CD14-positive monocyte (primary cell): ENCODE data around the gene MCRIP1. TPM values are rescaled to one million over a fixed set of nuclear protein-coding genes. Genes with fewer than 3 reads are reported as not detected.

Source experiments
- DNase-seq, 3 donors: peaks; one replicate each; pipeline ENCODE4 v3.0.0-alpha.2; 2011 to 2022
- H2AFZ ChIP-seq: 2 replicates; pipeline ENCODE4 v1.6.0; 2012; ENCODE audit warnings: mild to moderate bottlenecking, low read depth, low read length, inconsistent platforms; ENCODE audit not compliant: insufficient read depth, poor library complexity, severe bottlenecking
- H3K27ac ChIP-seq, 2 donors: 1 replicate in 1 of 2; 2 replicates in 1 of 2; pipeline ENCODE4 v1.5.1; 2012 to 2013; ENCODE audit warnings: low read length in 2 of 2, control low read depth in 1 of 2, inconsistent platforms in 1 of 2, low read depth in 1 of 2, mild to moderate bottlenecking in 1 of 2
- H3K27me3 ChIP-seq, 2 donors: one replicate each; pipeline versions ENCODE4 v1.6.0 to v1.6.1; 2011 to 2013; ENCODE audit warnings: low read length in 2 of 2; ENCODE audit not compliant: control insufficient read depth in 2 of 2, insufficient read depth in 2 of 2
- H3K36me3 ChIP-seq, 2 donors: replicated peaks in 1 of 2; 1 replicate in 1 of 2; 2 replicates in 1 of 2; pipeline versions ENCODE4 v1.5.1 to v1.6.1; 2012 to 2013; ENCODE audit warnings: low read length in 2 of 2, control low read depth in 1 of 2, inconsistent platforms in 1 of 2, mild to moderate bottlenecking in 1 of 2; ENCODE audit not compliant: insufficient read depth in 2 of 2, control insufficient read depth in 1 of 2
- H3K4me1 ChIP-seq, 2 donors: 1 replicate in 1 of 2; 2 replicates in 1 of 2; pipeline versions ENCODE4 v1.5.1 to v1.6.1; 2012 to 2013; ENCODE audit warnings: low read length in 2 of 2, control low read depth in 1 of 2, inconsistent platforms in 1 of 2, mild to moderate bottlenecking in 1 of 2, moderate library complexity in 1 of 2; ENCODE audit not compliant: insufficient read depth in 2 of 2, control insufficient read depth in 1 of 2
- H3K4me2 ChIP-seq: replicated peaks from 2 replicates; pipeline ENCODE3; 2012; ENCODE audit warnings: low read length, moderate library complexity, mild to moderate bottlenecking; ENCODE audit not compliant: poor library complexity, severe bottlenecking; ENCODE audit errors: extremely low read depth
- H3K4me3 ChIP-seq, 3 experiments: fragments of 200-600 bp in 1 of 3; sonication (generic) in 1 of 3; replicated peaks in 1 of 3; 1 replicate in 2 of 3; 2 replicates in 1 of 3; pipeline ENCODE4 v1.5.1; 2011 to 2013; ENCODE audit warnings: low read length in 3 of 3, mild to moderate bottlenecking in 3 of 3, control low read depth in 2 of 3, low read depth in 2 of 3, inconsistent platforms in 1 of 3, moderate library complexity in 1 of 3
- H3K79me2 ChIP-seq: 2 replicates; pipeline ENCODE4 v1.6.0; 2012; ENCODE audit warnings: mild to moderate bottlenecking, control low read depth, inconsistent platforms, low read length, moderate library complexity; ENCODE audit not compliant: insufficient read depth
- H3K9ac ChIP-seq: 2 replicates; pipeline ENCODE4 v1.6.0; 2017; ENCODE audit warnings: low read length, mild to moderate bottlenecking; ENCODE audit not compliant: insufficient read depth, poor library complexity, severe bottlenecking
- H3K9me3 ChIP-seq, 2 donors: replicated peaks in 1 of 2; 1 replicate in 1 of 2; 2 replicates in 1 of 2; pipeline versions ENCODE4 v1.5.1 to v1.6.1; 2012 to 2013; ENCODE audit warnings: low read length in 2 of 2, control low read depth in 1 of 2; ENCODE audit not compliant: control insufficient read depth in 1 of 2, insufficient read depth in 1 of 2
- H4K20me1 ChIP-seq: 2 replicates; pipeline ENCODE4 v1.6.0; 2012; ENCODE audit warnings: mild to moderate bottlenecking, low read length, control low read depth, moderate library complexity; ENCODE audit not compliant: insufficient read depth
- H3K27ac Mint-ChIP-seq, 7 donors: one replicate each; pipeline ENCODE4 v1.8.0; 2020; ENCODE audit warnings: mild to moderate bottlenecking in 7 of 7, mixed read lengths in 7 of 7, moderate library complexity in 6 of 7, inconsistent platforms in 2 of 7
- H3K27me3 Mint-ChIP-seq, 3 donors: one replicate each; pipeline ENCODE4 v1.8.0; 2021 to 2022; ENCODE audit warnings: low read depth in 3 of 3, mild to moderate bottlenecking in 3 of 3, mixed read lengths in 3 of 3, moderate library complexity in 3 of 3, inconsistent platforms in 1 of 3
- H3K36me3 Mint-ChIP-seq, 2 donors: one replicate each; pipeline ENCODE4 v1.8.0; 2020; ENCODE audit warnings: mixed read lengths in 2 of 2, inconsistent platforms in 1 of 2, mild to moderate bottlenecking in 1 of 2
- H3K4me1 Mint-ChIP-seq: one replicate; pipeline ENCODE4 v1.8.0; 2020; ENCODE audit warnings: mild to moderate bottlenecking, mixed read lengths
- H3K4me3 Mint-ChIP-seq, 2 donors: one replicate each; pipeline ENCODE4 v1.8.0; 2020; ENCODE audit warnings: mild to moderate bottlenecking in 2 of 2, mixed read lengths in 2 of 2, moderate library complexity in 1 of 2
- H3K9me3 Mint-ChIP-seq, 7 donors: one replicate each; pipeline ENCODE4 v1.8.0; 2020 to 2022; ENCODE audit warnings: mixed read lengths in 7 of 7, mild to moderate bottlenecking in 6 of 7, moderate library complexity in 6 of 7, inconsistent platforms in 2 of 7
- CTCF ChIP-seq: fragments of 200-600 bp; IDR thresholded peaks from one replicate; pipeline ENCODE4 v1.8.0; 2022; ENCODE audit warnings: antibody characterized with exemption, mild to moderate bottlenecking
- WGBS: methylation state at CpG from one replicate; pipeline ENCODE4 v1.1.5; 2013; ENCODE audit warnings: missing lambda C conversion rate; ENCODE audit not compliant: insufficient coverage; 5-methylcytosine and 5-hydroxymethylcytosine counted together
- intact Hi-C, 2 donors: fragments of 100-400 bp; cut with micrococcal nuclease; formaldehyde crosslinking; loops; one replicate each; pipeline versions ENCODE4 v1.15.0 to v1.15.1; 2023
- polyA plus RNA-seq, 3 donors: library from polyadenylated mRNA; depleted of rRNA in 1 of 3; unstranded in 2 of 3; stranded (reverse) in 1 of 3; fragments of 300-500 nt in 2 of 3; fragments of >200 nt in 1 of 3; fragmentation: Illumina TruSeq in 2 of 3; gene quantifications; 1 replicate in 2 of 3; 2 replicates in 1 of 3; pipeline ENCODE4 v1.2.3, GENCODE V29; 2012 to 2021

Gene MCRIP1
- polyA plus RNA-seq, 3 donors, result 48.4 to 63.0 (median 48.5) TPM

- H3K79me2 ChIP-seq, result no peaks in the 10 kb centered on the region
- under 1% methylated on average over 106 of the region's 110 CpGs for WGBS
- peaks cover 4 to 11% of the 10 kb centered on the region in 2 donors for H3K9me3 ChIP-seq
- H3K4me3 Mint-ChIP-seq, result peak within 1 kb of the TSS in 1 of 2 donors; percentile 75
- no peak within 1 kb of the TSS for H3K4me2 ChIP-seq
- H3K4me1 Mint-ChIP-seq, result no peaks in the 10 kb centered on the region
- no peak within 1 kb of the TSS for H3K27ac Mint-ChIP-seq
- peaks cover 0 to 20% (median 10%) of the 10 kb centered on the region in 7 donors for H3K9me3 Mint-ChIP-seq
- TF ChIP-seq CTCF, result no peak
- no peak within 1 kb of the TSS for H3K4me3 ChIP-seq
- H3K27me3 Mint-ChIP-seq, result peaks cover 53 to 94% (median 76%) of the 10 kb centered on the region in 3 donors
- H3K27ac ChIP-seq, result no peak within 1 kb of the TSS
- intact Hi-C loops, result no loop called here
- no peak within 1 kb of the TSS for H2AFZ ChIP-seq
- no peaks in the 10 kb centered on the region for H3K36me3 Mint-ChIP-seq
- H3K9ac ChIP-seq, result no peak within 1 kb of the TSS
- H4K20me1 ChIP-seq, result no peaks in the 10 kb centered on the region
- H3K27me3 ChIP-seq, result peaks cover 15 to 77% of the 10 kb centered on the region in 2 donors
- H3K36me3 ChIP-seq, result no peaks in the 10 kb centered on the region
- no peaks in the 10 kb centered on the region for H3K4me1 ChIP-seq
- no peak for DNase-seq
These were observed 29.1 kb downstream of the MCRIP1 start, which contains the start of gene GCGR for GRCh38 chr17:81803728-81804558. Gene GCGR, plus strand, starts transcription at chr17:81804150. Its CDS starts 4,869 bp downstream, at chr17:81809019.

- Mint-ChIP-seq H3K27me3 (peaks cover 53 to 85% (median 73%) of the 10 kb centered on the region in 3 donors), H3K9me3 (peaks cover 0 to 24% (median 10%) of the 10 kb centered on the region in 7 donors), H3K4me1 (no peaks in the 10 kb centered on the region), H3K27ac (peak overlapping the region in 1 of 7 donors; percentile 77), H3K36me3 (no peaks in the 10 kb centered on the region), H3K4me3 (peak overlapping the region in 1 of 2 donors; percentile 75)
- H4K20me1 ChIP-seq, result no peaks in the 10 kb centered on the region
- 36% methylated on average over 18 of the region's 26 CpGs for WGBS
- no peak overlapping the region for H3K9ac ChIP-seq
- peaks cover 4 to 11% of the 10 kb centered on the region in 2 donors for H3K9me3 ChIP-seq
- H3K27ac ChIP-seq, result no peak overlapping the region
- no peak for DNase-seq
- H3K4me3 ChIP-seq, result no peak overlapping the region
- H2AFZ ChIP-seq, result no peak overlapping the region
- no peaks in the 10 kb centered on the region for H3K79me2 ChIP-seq
- no peak overlapping the region for H3K4me2 ChIP-seq
- TF ChIP-seq CTCF, result no peak
- H3K4me1 ChIP-seq, result no peaks in the 10 kb centered on the region
- peaks cover 15 to 73% of the 10 kb centered on the region in 2 donors for H3K27me3 ChIP-seq
- intact Hi-C loops, result no loop called here
- no peaks in the 10 kb centered on the region for H3K36me3 ChIP-seq
These were observed 30.0 kb downstream of the MCRIP1 start for GRCh38 chr17:81802856-81803643.
